ENCODE results near the gene EXOC6B. TPM values are rescaled to one million over a fixed set of nuclear protein-coding genes. Genes with fewer than 3 reads are reported as not detected.

EXOC6B gene
- total RNA-seq, 1 donor from 2014 or later, result 35.2 TPM

- no peak overlapping the region for H3K27ac ChIP-seq
- no peak for TF ChIP-seq CTCF (IDR thresholded peaks at IDR 0.05)
- H3K27me3 ChIP-seq, result no peaks in the 10 kb centered on the region
- peaks cover 5% of the 10 kb centered on the region for H3K4me1 ChIP-seq
- DNase-seq, result no peak
- intact Hi-C loops (cut with DNase I), result no loop called here
- no peaks in the 10 kb centered on the region for H3K9me3 ChIP-seq
- no peak overlapping the region for H3K4me3 ChIP-seq
- ATAC-seq, result no peak
- H3K36me3 ChIP-seq, result no peaks in the 10 kb centered on the region
Observed at GRCh38 chr2:72788756-72789155, 37.1 kb downstream of the EXOC6B start.

GRCh38 chr2:72785517-72785916 is 40.3 kb downstream of the EXOC6B start:
- no peak overlapping the region for H3K27ac ChIP-seq

GRCh38 chr2:72782520-72782919 is 43.3 kb downstream of the EXOC6B start:
- Histone ChIP-seq H3K27me3 (no peaks in the 10 kb centered on the region), H3K27ac (no peak overlapping the region), H3K4me1 (peaks cover 19% of the 10 kb centered on the region), H3K36me3 (no peaks in the 10 kb centered on the region), H3K4me3 (no peak overlapping the region), H3K9me3 (no peaks in the 10 kb centered on the region)
- TF ChIP-seq CTCF (IDR thresholded peaks at IDR 0.05), result no peak
- ATAC-seq (no peak), DNase-seq (no peak)
- intact Hi-C loops (cut with DNase I), result no loop called here

More at GRCh38 chr2:72785517-72785916, 40.3 kb downstream of the EXOC6B start:
- no peaks in the 10 kb centered on the region for H3K9me3 ChIP-seq
- intact Hi-C loops (cut with DNase I), result no loop called here
- no peaks in the 10 kb centered on the region for H3K36me3 ChIP-seq
- H3K4me1 ChIP-seq, result peaks cover 9% of the 10 kb centered on the region
- ATAC-seq (no peak), DNase-seq (no peak)
- H3K4me3 ChIP-seq, result no peak overlapping the region
- no peaks in the 10 kb centered on the region for H3K27me3 ChIP-seq
- TF ChIP-seq CTCF (IDR thresholded peaks at IDR 0.05), result no peak

- no peak overlapping the region for H3K4me3 ChIP-seq
- H3K27me3 ChIP-seq, result no peaks in the 10 kb centered on the region
- intact Hi-C loops (cut with DNase I), result no loop called here
- no peak for TF ChIP-seq CTCF (IDR thresholded peaks at IDR 0.05)
- no peak for DNase-seq
- H3K36me3 ChIP-seq, result no peaks in the 10 kb centered on the region
- no peak overlapping the region for H3K27ac ChIP-seq
- H3K4me1 ChIP-seq, result peaks cover 19% of the 10 kb centered on the region
- ATAC-seq, result no peak
- H3K9me3 ChIP-seq, result no peaks in the 10 kb centered on the region
Observed at GRCh38 chr2:72781480-72781879, 44.4 kb downstream of the EXOC6B start.

GRCh38 chr2:72780477-72780876 is 45.4 kb downstream of the EXOC6B start:
- H3K36me3 ChIP-seq, result no peaks in the 10 kb centered on the region
- no peaks in the 10 kb centered on the region for H3K27me3 ChIP-seq
- H3K4me3 ChIP-seq, result no peak overlapping the region
- DNase-seq, result no peak
- intact Hi-C loops (cut with DNase I), result no loop called here
- peaks cover 19% of the 10 kb centered on the region for H3K4me1 ChIP-seq
- H3K27ac ChIP-seq, result no peak overlapping the region
- no peaks in the 10 kb centered on the region for H3K9me3 ChIP-seq
- TF ChIP-seq CTCF (IDR thresholded peaks at IDR 0.05), result no peak
- peak; percentile 64 for ATAC-seq

GRCh38 chr2:72779495-72779894 is 46.3 kb downstream of the EXOC6B start:
- Histone ChIP-seq H3K9me3 (no peaks in the 10 kb centered on the region), H3K4me1 (peaks cover 19% of the 10 kb centered on the region), H3K27me3 (no peaks in the 10 kb centered on the region), H3K27ac (no peak overlapping the region), H3K36me3 (no peaks in the 10 kb centered on the region), H3K4me3 (no peak overlapping the region)
- ATAC-seq, result no peak
- DNase-seq, result no peak
- intact Hi-C loops (cut with DNase I), result loop anchor here (5.0 kb wide), 1 partner anchor 83 kb away; no protein-coding TSS in a partner anchor
- TF ChIP-seq CTCF (IDR thresholded peaks at IDR 0.05), result no peak

Measured in upper lobe of right lung (tissue), 1 donor.